Effector memory CD8-positive, alpha-beta T cell (primary cell): Measurements from ENCODE around the gene HSP90AB1.

Source experiments
- ATAC-seq: fragments of 150-1000 bp; cut with Tn5 transposase; replicated peaks from 2 replicates; pipeline ENCODE4 v1.10.0; 2021; ENCODE audit warnings: mild to moderate bottlenecking, moderate library complexity
- DNase-seq, 3 experiments: peaks; one replicate each; pipeline ENCODE4 v3.0.0; 2021
- H3K27ac Mint-ChIP-seq, 2 donors: one replicate each; pipeline ENCODE4 v1.8.0; 2022; ENCODE audit warnings: mild to moderate bottlenecking in 2 of 2, mixed read lengths in 2 of 2, moderate library complexity in 2 of 2
- H3K27me3 Mint-ChIP-seq, 2 donors: one replicate each; pipeline ENCODE4 v1.8.0; 2022; ENCODE audit warnings: mixed read lengths in 2 of 2
- H3K36me3 Mint-ChIP-seq: one replicate; pipeline ENCODE4 v1.8.0; 2022; ENCODE audit warnings: mild to moderate bottlenecking, moderate library complexity, mixed read lengths; ENCODE audit not compliant: insufficient read depth
- H3K4me1 Mint-ChIP-seq, 2 donors: one replicate each; pipeline ENCODE4 v1.8.0; 2022; ENCODE audit warnings: low read depth in 2 of 2, mixed read lengths in 2 of 2
- H3K4me3 Mint-ChIP-seq, 2 donors: one replicate each; pipeline ENCODE4 v1.8.0; 2022; ENCODE audit warnings: mild to moderate bottlenecking in 2 of 2, mixed read lengths in 2 of 2, moderate library complexity in 2 of 2
- H3K9me3 Mint-ChIP-seq, 2 donors: one replicate each; pipeline ENCODE4 v1.8.0; 2022; ENCODE audit warnings: mixed read lengths in 2 of 2
- total RNA-seq, 9 experiments: gene quantifications; one replicate each; lab custom pipeline; 2026; lab: John Stamatoyannopoulos, UW

Gene HSP90AB1
- total RNA-seq, result 474 to 4,655 (median 1,513) reads per million in 9 experiments

GRCh38 chr6:44246663-44247337 is at the start of gene HSP90AB1:
Gene HSP90AB1 (plus strand): TSS chr6:44247101. CDS start chr6:44248630, 1,529 bp downstream.
- Mint-ChIP-seq H3K4me1 (peaks cover 40 to 44% of the 10 kb centered on the region in 2 donors), H3K27ac (peak within 1 kb of the TSS; percentile 98 to 100), H3K27me3 (no peaks in the 10 kb centered on the region), H3K9me3 (no peaks in the 10 kb centered on the region), H3K36me3 (peaks cover 69% of the 10 kb centered on the region), H3K4me3 (peak within 1 kb of the TSS; percentile 95 to 100)
- DNase-seq (peak; percentile 92 to 94 (median 94)), ATAC-seq (peak; percentile 79)

- H3K4me1 Mint-ChIP-seq, result no peaks in the 10 kb centered on the region
- DNase-seq, result no peak
Observed at GRCh38 chr6:44198684-44199083, 48.2 kb upstream of the HSP90AB1 start.

GRCh38 chr6:44199883-44200282 is 47.0 kb upstream of the HSP90AB1 start:
- Mint-ChIP-seq H3K27ac (no peak overlapping the region), H3K36me3 (no peaks in the 10 kb centered on the region), H3K4me3 (no peak overlapping the region), H3K27me3 (peaks cover 20 to 37% of the 10 kb centered on the region in 2 donors), H3K9me3 (no peaks in the 10 kb centered on the region), H3K4me1 (no peaks in the 10 kb centered on the region)
- DNase-seq (no peak), ATAC-seq (no peak)

More at GRCh38 chr6:44198684-44199083, 48.2 kb upstream of the HSP90AB1 start:
- Mint-ChIP-seq H3K36me3 (peaks cover 4% of the 10 kb centered on the region), H3K27ac (peak overlapping the region in 1 of 2 donors; percentile 15), H3K9me3 (no peaks in the 10 kb centered on the region), H3K4me3 (no peak overlapping the region), H3K27me3 (peaks cover 20 to 45% of the 10 kb centered on the region in 2 donors)
- ATAC-seq, result no peak

GRCh38 chr6:44201200-44201599 is 45.7 kb upstream of the HSP90AB1 start:
- ATAC-seq (no peak), DNase-seq (no peak)
- Mint-ChIP-seq H3K4me3 (no peak overlapping the region), H3K27me3 (peaks cover 21 to 39% of the 10 kb centered on the region in 2 donors), H3K9me3 (no peaks in the 10 kb centered on the region), H3K36me3 (no peaks in the 10 kb centered on the region), H3K4me1 (no peaks in the 10 kb centered on the region), H3K27ac (no peak overlapping the region)

- Mint-ChIP-seq H3K4me1 (no peaks in the 10 kb centered on the region), H3K4me3 (no peak overlapping the region), H3K36me3 (no peaks in the 10 kb centered on the region), H3K27ac (no peak overlapping the region), H3K27me3 (peaks cover 26 to 45% of the 10 kb centered on the region in 2 donors), H3K9me3 (no peaks in the 10 kb centered on the region)
- ATAC-seq (no peak), DNase-seq (no peak)
Observed at GRCh38 chr6:44201638-44202303, 45.1 kb upstream of the HSP90AB1 start.

GRCh38 chr6:44202332-44202971 is 44.4 kb upstream of the HSP90AB1 start:
- Mint-ChIP-seq H3K36me3 (no peaks in the 10 kb centered on the region), H3K4me3 (no peak overlapping the region), H3K9me3 (no peaks in the 10 kb centered on the region), H3K4me1 (no peaks in the 10 kb centered on the region), H3K27ac (no peak overlapping the region), H3K27me3 (peaks cover 31 to 51% of the 10 kb centered on the region in 2 donors)
- DNase-seq (no peak), ATAC-seq (no peak)

- no peaks in the 10 kb centered on the region for H3K9me3 Mint-ChIP-seq
- no peaks in the 10 kb centered on the region for H3K36me3 Mint-ChIP-seq
- no peak overlapping the region for H3K4me3 Mint-ChIP-seq
- no peak for DNase-seq
- peaks cover 38 to 58% of the 10 kb centered on the region in 2 donors for H3K27me3 Mint-ChIP-seq
- ATAC-seq, result no peak
- no peaks in the 10 kb centered on the region for H3K4me1 Mint-ChIP-seq
- H3K27ac Mint-ChIP-seq, result no peak overlapping the region
Observed at GRCh38 chr6:44202972-44203750, 43.7 kb upstream of the HSP90AB1 start.

GRCh38 chr6:44203955-44204354 is 42.9 kb upstream of the HSP90AB1 start:
- Mint-ChIP-seq H3K4me3 (no peak overlapping the region), H3K27me3 (peaks cover 42 to 66% of the 10 kb centered on the region in 2 donors), H3K27ac (no peak overlapping the region), H3K36me3 (no peaks in the 10 kb centered on the region), H3K4me1 (no peaks in the 10 kb centered on the region), H3K9me3 (no peaks in the 10 kb centered on the region)
- no peak for ATAC-seq
- DNase-seq, result no peak

- peaks cover 33 to 47% of the 10 kb centered on the region in 2 donors for H3K27me3 Mint-ChIP-seq
- no peak for DNase-seq
- H3K4me3 Mint-ChIP-seq, result no peak overlapping the region
- H3K4me1 Mint-ChIP-seq, result no peaks in the 10 kb centered on the region
- no peaks in the 10 kb centered on the region for H3K36me3 Mint-ChIP-seq
- H3K9me3 Mint-ChIP-seq, result no peaks in the 10 kb centered on the region
- H3K27ac Mint-ChIP-seq, result no peak overlapping the region
- ATAC-seq, result no peak
Observed at GRCh38 chr6:44207966-44208365, 38.9 kb upstream of the HSP90AB1 start.

GRCh38 chr6:44211284-44211683 is 35.6 kb upstream of the HSP90AB1 start:
- Mint-ChIP-seq H3K4me3 (no peak overlapping the region), H3K27ac (no peak overlapping the region), H3K36me3 (no peaks in the 10 kb centered on the region), H3K27me3 (peaks cover 37 to 41% of the 10 kb centered on the region in 2 donors), H3K9me3 (no peaks in the 10 kb centered on the region), H3K4me1 (no peaks in the 10 kb centered on the region)
- no peak for ATAC-seq
- no peak for DNase-seq

GRCh38 chr6:44214307-44214706 is 32.6 kb upstream of the HSP90AB1 start:
- Mint-ChIP-seq H3K27me3 (peaks cover 24 to 37% of the 10 kb centered on the region in 2 donors), H3K27ac (no peak overlapping the region), H3K4me1 (peaks cover 0 to 5% of the 10 kb centered on the region in 2 donors), H3K9me3 (no peaks in the 10 kb centered on the region), H3K4me3 (no peak overlapping the region), H3K36me3 (no peaks in the 10 kb centered on the region)
- DNase-seq (no peak), ATAC-seq (no peak)

GRCh38 chr6:44216677-44217331 is 30.1 kb upstream of the HSP90AB1 start, which contains the start of gene MYMX:
Gene MYMX (plus strand): TSS chr6:44216926. CDS start chr6:44217472, 546 bp downstream.
- Mint-ChIP-seq H3K27ac (no peak within 1 kb of the TSS), H3K4me1 (peaks cover 0 to 8% of the 10 kb centered on the region in 2 donors), H3K27me3 (peaks cover 18 to 36% of the 10 kb centered on the region in 2 donors), H3K36me3 (no peaks in the 10 kb centered on the region), H3K4me3 (no peak within 1 kb of the TSS), H3K9me3 (no peaks in the 10 kb centered on the region)
- ATAC-seq (no peak), DNase-seq (no peak)
